Testis (tissue), 3 donors: ENCODE measurements around the gene CWC15. TPM values are rescaled to one million over a fixed set of nuclear protein-coding genes. Genes with fewer than 3 reads are reported as not detected.

Source experiments
- DNase-seq: peaks from one replicate; pipeline ENCODE4 v3.0.0-alpha.2; 2019
- H3K27ac ChIP-seq, 2 donors: fragments of 200-600 bp; sonication (generic); one replicate each; pipeline ENCODE4 v1.5.1; 2019
- H3K27me3 ChIP-seq: fragments of 200-600 bp; sonication (generic); one replicate; pipeline ENCODE4 v1.5.1; 2019
- H3K36me3 ChIP-seq: fragments of 200-600 bp; sonication (generic); one replicate; pipeline ENCODE4 v1.5.1; 2017; ENCODE audit warnings: low read depth; ENCODE audit errors: missing control alignments
- H3K4me1 ChIP-seq: fragments of 200-600 bp; sonication (generic); one replicate; pipeline ENCODE4 v1.5.1; 2019
- H3K4me3 ChIP-seq, 2 donors: fragments of 200-600 bp; sonication (generic); one replicate each; pipeline ENCODE4 v1.5.1; 2017 to 2019
- H3K9me3 ChIP-seq: fragments of 200-600 bp; sonication (generic); one replicate; pipeline ENCODE4 v1.5.1; 2017
- POLR2A ChIP-seq: fragments of 450-650 bp; IDR thresholded peaks from one replicate; pipeline ENCODE4 v1.6.1; 2017; ENCODE audit warnings: antibody characterized with exemption, mild to moderate bottlenecking, moderate library complexity
- WGBS, 2 donors: methylation state at CpG; one replicate each; pipeline ENCODE4 v1.1.5; 2018; 5-methylcytosine and 5-hydroxymethylcytosine counted together
- intact Hi-C: fragments of 100-400 bp; cut with DNase I; formaldehyde crosslinking; loops from one replicate; pipeline ENCODE4 v1.15.1; 2023; ENCODE audit warnings: low total_unique reads
- polyA plus RNA-seq: library from polyadenylated mRNA; stranded (reverse); fragments of 350-450 nt; fragmentation: Illumina TruSeq; extraction: RNeasy Lipid Tissue Mini Kit (QIAGEN cat#74804); gene quantifications from one replicate; pipeline ENCODE4 v1.2.3, GENCODE V29; 2014; ENCODE audit warnings: low read depth, low replicate concordance; ENCODE audit not compliant: insufficient read depth
- total RNA-seq, 2 donors: library from RNA; depleted of rRNA; stranded (reverse); fragments of >200 nt; gene quantifications; one replicate each; pipeline ENCODE4 v1.2.3, GENCODE V29; 2016
- TF ChIP-seq, protein P1 (sequence below), 3 experiments: fragments of 450-650 bp in 2 of 3; fragments of 200-600 bp in 1 of 3; sonication (generic) in 1 of 3; IDR thresholded peaks; one replicate each; pipeline ENCODE4 v1.5.1; 2016 to 2019; ENCODE audit warnings: antibody characterized with exemption in 3 of 3, mild to moderate bottlenecking in 2 of 3, moderate library complexity in 1 of 3

CWC15 gene
- total and polyA plus RNA-seq, 3 donors from 2014 or later: 59.2 to 101 (median 81.8) TPM

DNA sequence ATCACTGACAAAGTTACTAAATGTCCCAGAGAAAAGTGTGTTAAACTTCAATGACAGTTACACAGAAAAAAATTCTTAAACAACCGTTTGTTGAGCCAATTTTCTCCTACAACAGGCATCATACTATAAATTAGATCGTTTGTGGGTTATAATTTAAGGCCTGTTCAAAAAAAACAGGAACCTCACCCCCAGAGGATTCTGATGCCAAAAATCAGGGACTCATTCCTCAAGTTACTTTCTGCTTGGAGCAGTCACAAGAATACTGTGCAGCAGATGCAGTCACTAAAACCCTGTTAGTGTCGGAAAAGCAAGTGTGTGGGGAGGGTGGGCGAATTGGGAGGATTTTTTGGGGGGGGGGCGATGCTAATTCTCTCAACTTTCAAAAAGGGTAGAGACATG is 657 bp downstream of the CWC15 start:
- intact Hi-C loops: loop anchor here (5.0 kb wide), 1 partner anchor 350 kb away; no protein-coding TSS in a partner anchor
- no peak for TF ChIP-seq POLR2A
- TF ChIP-seq, protein P1, sequence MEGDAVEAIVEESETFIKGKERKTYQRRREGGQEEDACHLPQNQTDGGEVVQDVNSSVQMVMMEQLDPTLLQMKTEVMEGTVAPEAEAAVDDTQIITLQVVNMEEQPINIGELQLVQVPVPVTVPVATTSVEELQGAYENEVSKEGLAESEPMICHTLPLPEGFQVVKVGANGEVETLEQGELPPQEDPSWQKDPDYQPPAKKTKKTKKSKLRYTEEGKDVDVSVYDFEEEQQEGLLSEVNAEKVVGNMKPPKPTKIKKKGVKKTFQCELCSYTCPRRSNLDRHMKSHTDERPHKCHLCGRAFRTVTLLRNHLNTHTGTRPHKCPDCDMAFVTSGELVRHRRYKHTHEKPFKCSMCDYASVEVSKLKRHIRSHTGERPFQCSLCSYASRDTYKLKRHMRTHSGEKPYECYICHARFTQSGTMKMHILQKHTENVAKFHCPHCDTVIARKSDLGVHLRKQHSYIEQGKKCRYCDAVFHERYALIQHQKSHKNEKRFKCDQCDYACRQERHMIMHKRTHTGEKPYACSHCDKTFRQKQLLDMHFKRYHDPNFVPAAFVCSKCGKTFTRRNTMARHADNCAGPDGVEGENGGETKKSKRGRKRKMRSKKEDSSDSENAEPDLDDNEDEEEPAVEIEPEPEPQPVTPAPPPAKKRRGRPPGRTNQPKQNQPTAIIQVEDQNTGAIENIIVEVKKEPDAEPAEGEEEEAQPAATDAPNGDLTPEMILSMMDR (IDR thresholded peaks at IDR 0.05): no peak

DNA sequence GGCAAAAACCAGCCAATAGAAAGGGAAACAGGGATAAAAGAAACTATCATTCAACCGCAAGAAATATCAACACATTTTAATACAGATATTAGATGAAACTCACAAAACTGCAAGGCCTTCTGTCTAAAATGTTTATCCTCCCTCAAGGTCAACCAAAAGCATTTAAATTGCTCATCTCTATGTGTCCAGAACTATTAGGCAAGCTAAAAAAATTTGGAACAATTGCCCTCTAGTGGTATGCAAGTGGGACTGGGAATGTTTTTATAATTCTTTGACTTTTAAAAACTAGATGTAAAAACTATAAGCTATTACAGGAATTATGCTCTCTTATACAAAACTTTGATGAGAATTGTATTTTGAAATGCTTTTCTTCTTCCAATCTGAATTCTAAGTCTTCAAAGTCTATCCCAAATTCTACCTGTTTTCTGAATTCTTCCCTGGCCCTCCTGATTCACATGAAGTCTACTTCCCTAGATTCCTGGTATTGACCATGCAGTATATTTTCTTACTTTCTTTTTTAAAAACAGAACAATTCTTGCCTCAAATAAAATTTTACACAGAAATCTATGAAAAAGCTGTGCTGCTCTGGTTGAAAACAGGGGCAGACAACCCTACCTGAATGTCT is 4.9 kb downstream of the CWC15 start:
- Histone ChIP-seq H3K27me3 (no peaks in the 10 kb centered on the region), H3K4me3 (no peak overlapping the region), H3K36me3 (no peaks in the 10 kb centered on the region), H3K27ac (no peak overlapping the region), H3K9me3 (no peaks in the 10 kb centered on the region), H3K4me1 (peaks cover 7% of the 10 kb centered on the region)
- TF ChIP-seq, protein P1 (IDR thresholded peaks at IDR 0.05): peak in 2 of 3 experiments; percentile 29 to 58
- TF ChIP-seq POLR2A: no peak
- intact Hi-C loops: no loop called here
- WGBS, 2 donors: 57 to 68% methylated on average over 1 of the region's 1 CpG
- DNase-seq: no peak

More for the DNA sequence above, 657 bp downstream of the CWC15 start:
- no peaks in the 10 kb centered on the region for H3K36me3 ChIP-seq
- H3K4me1 ChIP-seq: peaks cover 7% of the 10 kb centered on the region
- DNase-seq: no peak
- H3K9me3 ChIP-seq: no peaks in the 10 kb centered on the region
- WGBS, 2 donors: 3 to 4% methylated on average over 5 of the region's 5 CpGs
- H3K4me3 ChIP-seq: peak overlapping the region; percentile 85 to 95
- H3K27me3 ChIP-seq: no peaks in the 10 kb centered on the region
- H3K27ac ChIP-seq: peak overlapping the region; percentile 85 to 90

DNA sequence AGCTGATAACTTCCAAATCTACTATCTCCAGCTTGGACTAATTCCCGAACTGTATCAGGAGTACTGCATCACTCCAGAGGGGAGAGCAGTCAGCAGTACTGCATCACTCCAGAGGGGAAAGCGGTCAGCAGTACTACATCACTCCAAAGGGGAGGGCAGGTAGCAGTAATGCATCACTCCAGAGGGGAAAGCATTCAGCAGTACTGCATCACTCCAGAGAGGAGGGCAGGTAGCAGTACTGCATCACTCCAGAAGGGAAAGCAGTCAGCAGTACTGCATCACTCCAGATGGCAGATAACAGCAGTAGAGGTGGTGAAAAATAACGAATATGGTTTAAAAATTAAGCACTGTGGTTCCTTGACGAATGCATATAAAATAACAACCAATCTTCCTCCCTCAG is 8.4 kb downstream of the CWC15 start:
- Histone ChIP-seq H3K4me1 (no peaks in the 10 kb centered on the region), H3K9me3 (no peaks in the 10 kb centered on the region)

DNA sequence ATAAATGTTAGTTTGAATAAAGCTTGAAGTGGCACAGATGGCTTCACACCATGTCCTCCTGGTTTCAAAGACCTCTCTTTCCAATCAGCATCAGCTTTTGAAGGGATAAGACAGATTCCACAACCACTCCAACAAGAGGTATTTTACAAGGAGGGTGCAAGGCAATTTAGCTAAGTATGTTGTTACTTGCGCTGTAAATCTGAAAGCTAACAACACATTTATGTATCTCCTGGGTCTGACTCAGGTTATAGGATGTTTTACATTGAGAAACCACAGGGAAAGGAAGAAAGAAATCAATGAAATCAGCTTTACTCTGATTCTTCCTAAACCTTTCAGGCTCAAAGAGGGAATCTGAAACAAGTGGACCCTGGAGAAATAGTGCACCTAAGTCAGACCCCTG is 12.1 kb downstream of the CWC15 start:
- WGBS, 2 donors: 95 to 96% methylated on average over 1 of the region's 1 CpG
- H3K36me3 ChIP-seq: no peaks in the 10 kb centered on the region
- no peaks in the 10 kb centered on the region for H3K4me1 ChIP-seq
- no peak for DNase-seq
- H3K4me3 ChIP-seq: no peak overlapping the region
- intact Hi-C loops: no loop called here
- H3K27me3 ChIP-seq: no peaks in the 10 kb centered on the region
- no peaks in the 10 kb centered on the region for H3K9me3 ChIP-seq
- no peak for TF ChIP-seq POLR2A
- TF ChIP-seq, protein P1 (IDR thresholded peaks at IDR 0.05): no peak
- H3K27ac ChIP-seq: no peak overlapping the region

More for the DNA sequence above, 8.4 kb downstream of the CWC15 start:
- no peak overlapping the region for H3K4me3 ChIP-seq
- TF ChIP-seq, protein P1 (IDR thresholded peaks at IDR 0.05): no peak
- no peak for TF ChIP-seq POLR2A
- no peaks in the 10 kb centered on the region for H3K27me3 ChIP-seq
- H3K36me3 ChIP-seq: no peaks in the 10 kb centered on the region
- DNase-seq: no peak
- 80 to 87% methylated on average over 4 of the region's 4 CpGs for WGBS, 2 donors
- no peak overlapping the region for H3K27ac ChIP-seq
- intact Hi-C loops: no loop called here

DNA sequence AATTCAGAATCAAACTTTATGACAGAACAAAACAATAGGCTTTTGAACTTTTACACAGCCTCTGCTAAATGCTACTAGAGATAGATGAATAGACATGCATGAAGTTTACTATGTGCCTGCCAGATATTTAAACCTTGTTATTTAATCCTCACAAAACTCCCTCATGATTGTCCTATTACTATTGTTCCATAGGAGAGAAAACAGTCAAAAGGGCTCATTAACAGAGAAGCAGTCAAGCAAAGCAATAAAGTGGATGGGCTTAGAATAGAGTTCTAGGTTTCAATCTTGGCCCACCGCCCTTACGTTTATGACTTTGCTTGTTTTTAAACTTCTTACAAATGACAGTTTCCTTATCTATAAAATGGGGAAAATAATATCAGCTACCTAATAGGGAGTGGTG is 12.9 kb downstream of the CWC15 start:
- no peak overlapping the region for H3K4me3 ChIP-seq
- H3K4me1 ChIP-seq: no peaks in the 10 kb centered on the region
- no peak for DNase-seq
- TF ChIP-seq POLR2A: no peak
- TF ChIP-seq, protein P1 (IDR thresholded peaks at IDR 0.05): no peak
- no peaks in the 10 kb centered on the region for H3K36me3 ChIP-seq
- no peaks in the 10 kb centered on the region for H3K27me3 ChIP-seq
- 92 to 100% methylated on average over 2 of the region's 2 CpGs for WGBS, 2 donors
- H3K27ac ChIP-seq: no peak overlapping the region
- intact Hi-C loops: no loop called here
- no peaks in the 10 kb centered on the region for H3K9me3 ChIP-seq
